Mesenchymal stem cell (in vitro differentiated cells and primary cell): ENCODE data around the gene TRIM31.

ENCODE experiments used
- DNase-seq: peaks from one replicate; pipeline ENCODE4 v3.0.0-alpha.2; 2013
- H2AFZ ChIP-seq: one replicate; pipeline ENCODE4 v1.6.1; 2013; ENCODE audit warnings: low read depth, mild to moderate bottlenecking, control low read depth, inconsistent platforms, low read length, moderate library complexity
- H2AK5ac ChIP-seq: 2 replicates; pipeline ENCODE4 v1.6.1; 2013; ENCODE audit warnings: low read length, moderate library complexity, mild to moderate bottlenecking, inconsistent platforms; ENCODE audit not compliant: severe bottlenecking
- H2BK120ac ChIP-seq: one replicate; pipeline ENCODE4 v1.6.1; 2013; ENCODE audit warnings: low read depth, mild to moderate bottlenecking, inconsistent platforms, low read length, moderate library complexity
- H2BK12ac ChIP-seq, 2 experiments: one replicate each; pipeline ENCODE4 v1.6.1; 2013; ENCODE audit warnings: inconsistent platforms in 2 of 2, low read length in 2 of 2, mild to moderate bottlenecking in 2 of 2, moderate library complexity in 2 of 2, control low read depth in 1 of 2
- H2BK15ac ChIP-seq: one replicate; pipeline ENCODE4 v1.6.1; 2013; ENCODE audit warnings: mild to moderate bottlenecking, low read depth, inconsistent platforms; ENCODE audit not compliant: poor library complexity, severe bottlenecking
- H2BK5ac ChIP-seq: 2 replicates; pipeline ENCODE4 v1.6.1; 2013; ENCODE audit warnings: low read depth, mild to moderate bottlenecking, low read length, control low read depth, inconsistent platforms; ENCODE audit not compliant: poor library complexity, severe bottlenecking
- H3K14ac ChIP-seq, 2 experiments: one replicate each; pipeline ENCODE4 v1.6.1; 2013; ENCODE audit warnings: inconsistent platforms in 2 of 2, low read length in 2 of 2, control low read depth in 1 of 2, mild to moderate bottlenecking in 1 of 2, moderate library complexity in 1 of 2
- H3K18ac ChIP-seq, 2 experiments: one replicate each; pipeline ENCODE4 v1.6.1; 2013; ENCODE audit warnings: inconsistent platforms in 2 of 2, low read length in 2 of 2, control low read depth in 1 of 2, low read depth in 1 of 2, mild to moderate bottlenecking in 1 of 2
- H3K23ac ChIP-seq, 2 experiments: one replicate each; pipeline ENCODE4 v1.6.1; 2013; ENCODE audit warnings: inconsistent platforms in 2 of 2, low read length in 2 of 2, mild to moderate bottlenecking in 2 of 2, moderate library complexity in 2 of 2, control low read depth in 1 of 2
- H3K27ac ChIP-seq: 2 replicates; pipeline ENCODE4 v1.5.1; 2013; ENCODE audit warnings: mild to moderate bottlenecking, moderate library complexity, low read length, control low read depth, inconsistent platforms; ENCODE audit not compliant: poor library complexity, severe bottlenecking
- H3K27me3 ChIP-seq, 2 experiments: 2 replicates each; pipeline versions ENCODE4 v1.6.1 to v1.7.0; 2013; ENCODE audit warnings: low read length in 2 of 2, mild to moderate bottlenecking in 2 of 2, moderate library complexity in 2 of 2, control low read depth in 1 of 2, inconsistent platforms in 1 of 2; ENCODE audit not compliant: control insufficient read depth in 1 of 2, insufficient read depth in 1 of 2
- H3K36me3 ChIP-seq, 2 experiments: 2 replicates each; pipeline versions ENCODE4 v1.6.1 to v1.7.0; 2013; ENCODE audit warnings: low read length in 2 of 2, control low read depth in 1 of 2, inconsistent platforms in 1 of 2, low read depth in 1 of 2, mild to moderate bottlenecking in 1 of 2; ENCODE audit not compliant: insufficient read depth in 2 of 2, control insufficient read depth in 1 of 2
- H3K4ac ChIP-seq, 2 experiments: one replicate each; pipeline ENCODE4 v1.6.1; 2013; ENCODE audit warnings: inconsistent platforms in 2 of 2, low read length in 2 of 2, mild to moderate bottlenecking in 2 of 2, moderate library complexity in 2 of 2, control low read depth in 1 of 2, low read depth in 1 of 2
- H3K4me1 ChIP-seq: 2 replicates; pipeline ENCODE4 v1.6.1; 2013; ENCODE audit warnings: low read depth, low read length, control low read depth; ENCODE audit not compliant: control insufficient read depth, insufficient read depth
- H3K4me2 ChIP-seq: 2 replicates; pipeline ENCODE4 v1.6.1; 2013; ENCODE audit warnings: low read length, mild to moderate bottlenecking, inconsistent platforms; ENCODE audit not compliant: poor library complexity, severe bottlenecking
- H3K4me3 ChIP-seq, 2 experiments: 2 replicates each; pipeline versions ENCODE4 v1.5.1 to v1.7.0; 2013; ENCODE audit warnings: low read length in 2 of 2, mild to moderate bottlenecking in 2 of 2, control low read depth in 1 of 2, low read depth in 1 of 2; ENCODE audit not compliant: insufficient read depth in 1 of 2
- H3K79me1 ChIP-seq: replicated peaks from 2 replicates; pipeline ENCODE4 v1.6.1; 2013; ENCODE audit warnings: mild to moderate bottlenecking, control low read depth, low read length, inconsistent platforms; ENCODE audit not compliant: poor library complexity, severe bottlenecking
- H3K9ac ChIP-seq: 2 replicates; pipeline ENCODE4 v1.7.0; 2013; ENCODE audit warnings: mild to moderate bottlenecking, low read length, moderate library complexity
- H3K9me3 ChIP-seq: 2 replicates; pipeline ENCODE4 v1.7.0; 2013; ENCODE audit warnings: mild to moderate bottlenecking, low read length; ENCODE audit not compliant: control insufficient read depth
- H4K8ac ChIP-seq: one replicate; pipeline ENCODE4 v1.6.1; 2013; ENCODE audit warnings: inconsistent platforms, mild to moderate bottlenecking, low read length, moderate library complexity
- H4K91ac ChIP-seq: one replicate; pipeline ENCODE4 v1.6.1; 2013; ENCODE audit warnings: mild to moderate bottlenecking, low read length, inconsistent platforms
- WGBS: methylation state at CpG from one replicate; pipeline ENCODE4 v1.1.7; 2013; ENCODE audit warnings: mixed read lengths; 5-methylcytosine and 5-hydroxymethylcytosine counted together

TRIM31 gene

GRCh38 chr6:30066082-30066481 is 46.8 kb downstream of the TRIM31 start:
- 51% methylated on average over 2 of the region's 4 CpGs for WGBS
- Histone ChIP-seq H2BK5ac (no peak overlapping the region), H3K9me3 (no peaks in the 10 kb centered on the region), H2BK120ac (no peak overlapping the region), H2AFZ (no peak overlapping the region), H2BK15ac (no peak overlapping the region), H3K79me1 (peaks cover 15% of the 10 kb centered on the region), H3K14ac (no peak overlapping the region), H4K91ac (no peak overlapping the region), H3K27ac (peak overlapping the region; percentile 84), H3K36me3 (peaks cover 14 to 33% of the 10 kb centered on the region in 2 experiments), H3K27me3 (peaks cover 0 to 9% of the 10 kb centered on the region in 2 experiments), H3K4me2 (peak overlapping the region; percentile 70), H4K8ac (no peak overlapping the region), H2AK5ac (no peak overlapping the region), H2BK12ac (no peak overlapping the region), H3K4me3 (peak overlapping the region in 1 of 2 experiments; percentile 91), H3K23ac (no peak overlapping the region), H3K4me1 (peaks cover 10% of the 10 kb centered on the region), H3K18ac (no peak overlapping the region), H3K4ac (peak overlapping the region in 1 of 2 experiments; percentile 40), H3K9ac (peak overlapping the region; percentile 92)
- no peak for DNase-seq

- no peak overlapping the region for H3K4me3 ChIP-seq
- H3K27ac ChIP-seq = no peak overlapping the region
- no peak overlapping the region for H3K4ac ChIP-seq
- H3K18ac ChIP-seq = no peak overlapping the region
- peaks cover 5% of the 10 kb centered on the region for H3K4me1 ChIP-seq
- H3K79me1 ChIP-seq = peaks cover 7% of the 10 kb centered on the region
- H2BK5ac ChIP-seq = no peak overlapping the region
- no peaks in the 10 kb centered on the region for H3K27me3 ChIP-seq
- H3K9ac ChIP-seq = peak overlapping the region; percentile 15
- no peak overlapping the region for H3K23ac ChIP-seq
- no peak for DNase-seq
- no peak overlapping the region for H3K4me2 ChIP-seq
- no peak overlapping the region for H2AK5ac ChIP-seq
- no peak overlapping the region for H4K8ac ChIP-seq
- H3K9me3 ChIP-seq = no peaks in the 10 kb centered on the region
- WGBS = 84% methylated on average over 2 of the region's 2 CpGs
- no peak overlapping the region for H2BK15ac ChIP-seq
- no peak overlapping the region for H2BK12ac ChIP-seq
- no peak overlapping the region for H2AFZ ChIP-seq
- H3K14ac ChIP-seq = no peak overlapping the region
- H2BK120ac ChIP-seq = no peak overlapping the region
- H3K36me3 ChIP-seq = peaks cover 0 to 20% of the 10 kb centered on the region in 2 experiments
- H4K91ac ChIP-seq = no peak overlapping the region
Measured at GRCh38 chr6:30063315-30063714, 49.6 kb downstream of the TRIM31 start.

GRCh38 chr6:30062471-30063178 is 50.3 kb downstream of the TRIM31 start:
- Histone ChIP-seq H2AK5ac (no peak overlapping the region), H3K27ac (no peak overlapping the region), H3K9ac (peak overlapping the region; percentile 96), H3K23ac (no peak overlapping the region), H2BK120ac (no peak overlapping the region), H4K8ac (no peak overlapping the region), H3K4me1 (peaks cover 5% of the 10 kb centered on the region), H2BK12ac (no peak overlapping the region), H3K36me3 (peaks cover 0 to 27% of the 10 kb centered on the region in 2 experiments), H3K27me3 (no peaks in the 10 kb centered on the region), H2BK5ac (no peak overlapping the region), H3K4me3 (peak overlapping the region in 1 of 2 experiments; percentile 92), H3K4me2 (no peak overlapping the region), H3K14ac (no peak overlapping the region), H2AFZ (no peak overlapping the region), H3K79me1 (peaks cover 6% of the 10 kb centered on the region), H4K91ac (no peak overlapping the region), H3K9me3 (no peaks in the 10 kb centered on the region), H3K18ac (no peak overlapping the region), H3K4ac (no peak overlapping the region), H2BK15ac (no peak overlapping the region)
- 100% methylated on average over 1 of the region's 7 CpGs for WGBS
- no peak for DNase-seq

GRCh38 chr6:30061858-30062458 is 50.9 kb downstream of the TRIM31 start:
- WGBS = 58% methylated on average over 11 of the region's 13 CpGs
- H3K36me3 ChIP-seq = peaks cover 0 to 34% of the 10 kb centered on the region in 2 experiments
- H3K4me3 ChIP-seq = peak overlapping the region; percentile 63 to 92
- H3K4ac ChIP-seq = peak overlapping the region in 1 of 2 experiments; percentile 80
- peak overlapping the region; percentile 6 for H2AK5ac ChIP-seq
- no peaks in the 10 kb centered on the region for H3K9me3 ChIP-seq
- H3K79me1 ChIP-seq = peaks cover 6% of the 10 kb centered on the region
- no peak overlapping the region for H2BK5ac ChIP-seq
- H2AFZ ChIP-seq = peak overlapping the region; percentile 83
- H3K23ac ChIP-seq = peak overlapping the region in 1 of 2 experiments; percentile 57
- H2BK120ac ChIP-seq = no peak overlapping the region
- no peak overlapping the region for H2BK15ac ChIP-seq
- peak overlapping the region; percentile 68 for H3K4me2 ChIP-seq
- H3K9ac ChIP-seq = peak overlapping the region; percentile 96
- H4K91ac ChIP-seq = no peak overlapping the region
- no peak overlapping the region for H3K27ac ChIP-seq
- peaks cover 5% of the 10 kb centered on the region for H3K4me1 ChIP-seq
- peak overlapping the region in 1 of 2 experiments; percentile 15 for H2BK12ac ChIP-seq
- H3K18ac ChIP-seq = peak overlapping the region in 1 of 2 experiments; percentile 79
- peak overlapping the region in 1 of 2 experiments; percentile 3 for H3K14ac ChIP-seq
- no peaks in the 10 kb centered on the region for H3K27me3 ChIP-seq
- peak overlapping the region; percentile 41 for H4K8ac ChIP-seq
- no peak for DNase-seq
